Spinal cord (tissue), 4 donors: ENCODE results near the gene DSC3. TPM values are rescaled to one million over a fixed set of nuclear protein-coding genes. Genes with fewer than 3 reads are reported as not detected.

ENCODE experiments used
- polyA plus RNA-seq, 2 donors: library from polyadenylated mRNA; unstranded; fragments of 120-200 nt; gene quantifications; one replicate each; pipeline ENCODE4 v1.2.1, GENCODE V29; 2013; ENCODE audit not compliant: insufficient read length in 2 of 2
- small RNA-seq: library from RNA; depleted of rRNA; stranded (forward); fragments of <200 nt; gene quantifications from one replicate; pipeline ENCODE3, GENCODE V24; 2014; ENCODE audit warnings: low replicate concordance
- total RNA-seq, 2 donors: library from RNA; depleted of rRNA in 1 of 2; stranded (reverse); fragments of 120-200 nt in 1 of 2; fragments of >200 nt in 1 of 2; gene quantifications; one replicate each; pipeline versions ENCODE4 v1.2.3 to v1.2.4, GENCODE V29; 2013 to 2014

The DSC3 gene
- total and polyA plus RNA-seq, 4 donors = 0.05 to 9.5 (median 1.7) TPM

Small RNA genes lying within 50 kb of the gene (small RNA-seq; reads per million reads assigned to genes)
- gene RNU6-857P = not detected

Other genes starting within 250 kb of the DSC3 start
- gene DSC2, start 59.7 kb upstream of the DSC3 start, total RNA-seq = 10 to 100 TPM in 1 of 2 donors, 1 to 10 TPM in 1; 8.3 to 24.8 TPM
- 1 to 10 TPM; 2.0 to 4.2 TPM for gene DSC2, start 59.7 kb upstream of the DSC3 start, polyA plus RNA-seq
- under 1 TPM; 0.10 to 0.28 TPM for gene DSC1, start 120.1 kb upstream of the DSC3 start, total RNA-seq
- under 1 TPM; 0.06 to 0.11 TPM for gene DSC1, start 120.1 kb upstream of the DSC3 start, polyA plus RNA-seq